HG03139 (cell line): ENCODE measurements around the gene TRIAP1.
A peak's percentile ranks its signal among the peaks of the same experiment; 100 is the strongest.
"Not testable (repeated sequence)": the region's sequence is repeated elsewhere in the genome, so short reads cannot be mapped to it uniquely, and the experiment has no call there.

ENCODE experiments used
- ATAC-seq: cut with Tn5 transposase; IDR thresholded peaks from one replicate; pipeline ENCODE4 v1.9.1; 2021; ENCODE audit not compliant: unreplicated experiment

The TRIAP1 gene

DNA sequence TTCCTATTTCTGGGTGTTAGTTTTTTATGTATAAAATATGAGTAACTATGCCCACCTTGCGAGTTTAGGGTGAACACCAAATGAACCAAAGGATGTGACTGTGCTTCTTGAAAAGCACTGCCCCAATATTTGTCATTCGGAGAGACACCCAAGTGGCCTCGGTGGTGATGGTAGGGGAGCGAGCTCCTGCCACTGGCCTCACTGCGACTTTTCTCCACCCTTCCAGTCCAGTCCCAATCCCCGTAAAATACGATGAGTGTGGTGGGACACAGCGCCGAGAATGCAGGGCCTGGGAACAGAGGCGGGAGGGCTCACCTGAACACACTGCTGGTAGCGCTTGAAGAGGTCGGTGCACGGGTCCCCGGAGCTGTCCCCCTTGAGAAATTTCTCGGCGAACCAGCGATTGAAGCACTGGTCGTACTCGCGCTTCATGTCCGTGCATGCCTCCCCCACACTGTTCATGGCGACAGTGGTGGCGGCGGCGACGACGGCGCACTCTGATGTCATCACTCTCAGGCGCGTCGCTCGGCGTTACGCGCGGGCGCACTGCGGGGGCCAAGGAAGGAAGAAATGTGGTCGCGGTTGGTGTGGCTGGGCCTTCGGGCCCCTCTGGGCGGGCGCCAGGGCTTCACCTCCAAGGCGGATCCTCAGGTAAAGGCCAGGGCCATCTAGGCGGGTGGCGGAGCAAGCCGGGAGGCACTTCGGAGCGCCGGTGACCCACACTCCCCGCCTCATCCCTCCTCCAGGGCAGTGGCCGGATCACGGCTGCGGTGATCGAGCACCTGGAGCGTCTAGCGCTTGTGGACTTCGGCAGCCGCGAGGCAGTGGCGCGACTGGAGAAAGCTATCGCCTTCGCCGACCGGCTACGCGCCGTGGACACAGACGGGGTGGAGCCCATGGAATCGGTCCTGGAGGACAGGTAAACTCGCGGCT is at the start of gene TRIAP1, which contains the start of gene GATC:
TSS of gene TRIAP1 (minus strand) at position 474 of the 933 bp plus-strand sequence. CDS start at position 462, 12 bp downstream.
TSS of gene GATC (plus strand) at position 534 of the 933 bp plus-strand sequence. CDS start at position 571, 37 bp downstream.
- peak; percentile 87 for ATAC-seq

DNA sequence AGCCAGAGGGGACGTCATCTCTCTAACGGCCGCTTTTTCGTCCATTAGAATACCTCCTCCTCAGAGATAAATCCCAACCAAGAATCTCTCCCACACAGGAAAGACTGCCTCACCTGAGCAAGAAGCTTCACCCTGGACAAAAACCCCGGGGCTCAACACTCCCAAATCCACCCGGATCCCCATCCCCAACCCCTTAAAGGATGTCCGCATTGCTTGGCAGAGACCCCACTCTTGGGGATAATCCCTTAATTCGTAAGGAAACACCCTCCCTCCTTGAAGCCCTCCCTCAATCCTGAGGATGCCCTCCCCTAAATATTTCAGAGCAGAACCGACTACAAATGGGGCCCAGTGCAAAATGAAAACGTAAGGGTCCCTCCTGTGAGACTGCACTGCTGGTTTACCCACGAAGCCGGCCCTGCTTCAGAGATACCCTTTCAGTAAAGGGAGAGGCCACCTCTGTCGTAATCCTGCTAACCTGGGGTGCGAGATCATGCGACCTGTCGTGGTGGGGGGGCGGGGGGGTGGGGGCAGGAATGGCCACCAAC is 49.1 kb upstream of the TRIAP1 start:
- no peak for ATAC-seq

DNA sequence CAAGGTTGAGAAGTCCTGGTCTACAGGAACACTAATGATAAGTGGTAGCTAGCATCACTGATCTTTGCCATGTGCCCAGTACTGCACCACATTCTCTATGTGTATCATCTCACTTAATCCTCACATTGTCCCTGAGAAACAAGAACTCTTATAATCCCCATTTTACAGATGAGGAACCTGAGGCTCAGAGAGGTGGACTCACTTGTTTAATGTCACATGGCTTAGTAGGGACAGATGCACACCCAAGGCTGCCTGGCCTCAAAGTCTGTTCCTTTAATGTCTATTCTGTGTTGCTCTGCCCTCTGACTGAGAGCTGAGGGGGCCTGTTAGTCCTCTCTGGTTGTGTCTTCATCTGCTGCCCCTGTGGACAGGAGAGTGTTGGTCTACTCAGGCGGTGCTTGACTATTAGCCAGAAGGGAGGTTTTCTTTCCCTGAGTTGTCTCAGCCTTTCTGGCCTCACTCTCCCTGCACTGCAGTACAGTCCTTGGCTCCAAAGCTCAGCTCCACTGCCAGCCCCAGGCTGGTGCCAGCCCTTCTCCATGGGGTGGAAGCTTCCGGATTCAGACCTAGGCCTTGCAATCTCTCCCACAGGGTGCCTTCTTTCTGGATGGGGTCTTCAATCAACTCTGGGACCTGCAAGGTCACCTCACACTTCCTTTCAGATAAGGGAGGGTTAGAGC is 44.8 kb upstream of the TRIAP1 start:
- no peak for ATAC-seq

DNA sequence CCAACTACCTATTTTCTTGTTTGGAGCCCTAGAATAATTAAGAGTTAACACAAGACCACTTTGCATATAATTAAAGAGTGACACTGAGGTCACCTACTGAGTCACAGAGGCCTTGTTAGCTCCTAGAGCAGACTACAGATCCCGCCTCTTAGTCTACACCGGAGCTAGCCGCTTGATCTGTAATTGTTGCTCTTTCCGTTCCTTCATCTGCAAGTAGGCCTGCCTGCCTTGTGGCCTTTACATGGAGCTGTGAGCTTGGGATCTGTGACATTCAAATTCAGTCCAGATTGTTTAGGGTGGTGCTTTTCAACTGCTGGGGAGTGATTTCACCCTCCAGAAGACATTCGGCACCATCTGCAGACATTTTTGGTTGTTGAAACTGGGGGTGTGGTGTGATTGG is 44.1 kb upstream of the TRIAP1 start:
- no peak for ATAC-seq

DNA sequence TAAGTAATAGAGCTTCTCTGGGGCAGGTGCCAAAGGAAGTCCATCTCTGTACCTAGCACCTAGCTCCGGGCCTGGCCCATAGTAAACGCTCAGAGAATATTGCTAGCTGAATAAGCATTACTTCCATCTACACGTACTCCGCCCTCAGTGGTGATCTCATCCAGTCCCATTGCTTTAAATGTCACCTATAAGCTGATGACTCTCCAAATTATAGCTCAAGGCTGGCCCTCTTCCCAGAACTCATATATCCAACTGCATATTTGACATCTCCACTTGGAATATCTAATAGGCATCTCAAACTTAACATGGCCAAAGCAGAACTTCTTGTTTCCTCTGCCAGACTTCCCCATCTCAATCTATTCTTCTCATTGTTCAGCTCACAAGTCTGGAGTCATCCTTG is 42.8 kb upstream of the TRIAP1 start:
- no peak for ATAC-seq

DNA sequence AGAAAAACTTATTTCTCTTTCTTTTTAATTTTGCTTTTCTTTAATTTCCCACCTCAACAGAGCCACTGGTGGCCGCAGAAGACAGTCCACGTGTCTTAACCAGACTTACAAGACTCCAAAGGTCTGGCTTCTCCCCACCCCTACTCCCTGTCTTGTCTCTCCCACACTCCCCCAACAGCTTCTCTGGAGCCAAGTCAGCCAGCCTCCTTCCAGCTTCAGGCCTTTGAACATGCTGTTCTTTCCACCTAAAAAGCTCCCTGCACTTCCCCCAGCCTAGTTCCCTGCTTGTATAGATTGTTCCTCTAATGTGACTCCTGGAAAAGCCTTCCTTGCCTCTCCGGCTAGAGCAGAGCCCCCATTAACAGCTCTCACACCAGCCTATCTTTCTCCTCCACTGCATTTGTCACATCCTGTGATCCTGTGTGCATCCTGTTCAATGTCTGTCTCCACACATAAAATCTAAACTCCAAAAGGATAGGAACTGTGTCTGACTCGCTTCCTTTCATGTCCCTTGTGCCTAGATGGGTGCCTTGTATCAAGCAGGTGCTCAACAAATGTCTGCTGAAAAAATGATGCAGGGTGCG is 42.0 kb upstream of the TRIAP1 start:
- no peak for ATAC-seq

DNA sequence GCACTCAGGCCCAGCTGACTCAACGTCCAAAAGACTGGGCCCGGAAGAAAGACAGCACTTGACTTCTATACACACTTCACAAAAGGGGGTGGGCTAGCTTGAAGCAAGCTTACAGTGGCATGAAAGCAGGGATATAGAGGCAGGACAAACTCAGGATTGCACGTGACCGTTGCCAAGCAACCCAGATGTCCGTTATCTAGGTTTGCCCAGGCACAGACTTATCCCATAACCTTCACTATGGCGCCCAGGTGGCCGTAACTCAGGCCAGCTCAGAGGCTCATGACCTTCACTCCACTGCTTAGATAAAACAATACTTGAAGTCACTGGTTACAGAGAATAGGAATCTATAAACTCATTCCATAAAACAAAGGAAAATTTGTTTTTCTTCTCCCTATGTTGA is 41.4 kb upstream of the TRIAP1 start:
- ATAC-seq: not testable (repeated sequence)

DNA sequence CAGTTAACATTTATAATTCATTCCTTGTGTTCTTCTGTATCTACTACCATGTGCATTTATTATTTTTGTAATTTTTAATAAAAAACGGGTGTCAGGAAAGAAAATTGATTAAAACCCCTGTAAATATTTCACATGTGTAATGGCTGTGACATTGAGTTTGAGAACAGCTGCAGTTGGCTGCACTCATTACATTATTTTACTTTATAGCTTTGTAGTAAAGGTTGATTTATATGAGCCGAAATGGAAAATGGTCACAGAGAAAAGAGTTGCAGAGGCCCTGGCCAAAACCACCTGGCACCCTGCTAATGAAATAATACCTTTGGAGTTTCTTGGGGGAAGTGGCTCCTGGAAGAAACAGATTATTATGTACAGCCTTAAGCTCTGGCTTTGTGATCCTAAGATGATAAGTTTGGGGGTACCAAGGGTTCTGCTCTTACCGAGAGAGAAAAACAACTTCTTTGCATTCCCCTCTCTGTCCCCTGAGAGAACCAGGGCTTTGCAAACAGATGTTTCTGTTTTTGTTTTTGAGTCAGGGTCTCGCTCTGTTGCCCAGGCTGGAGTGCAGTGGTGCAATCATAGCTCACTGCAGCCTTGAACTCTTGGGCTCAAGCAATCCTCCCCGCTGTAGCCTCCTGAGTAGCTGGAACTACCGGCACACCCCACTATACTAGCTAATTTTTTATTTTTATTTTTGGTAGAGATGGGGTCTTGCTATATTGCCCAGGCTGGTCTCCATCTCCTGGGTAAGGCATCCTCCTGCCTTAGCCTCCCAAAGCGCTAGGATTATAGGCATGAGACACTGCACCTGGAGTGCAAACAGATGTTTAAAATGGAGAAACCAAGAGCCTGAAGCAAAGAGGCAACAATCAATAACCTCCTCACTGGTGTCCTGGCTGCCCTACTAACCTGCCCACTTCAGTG is 40.0 kb upstream of the TRIAP1 start:
- no peak for ATAC-seq

DNA sequence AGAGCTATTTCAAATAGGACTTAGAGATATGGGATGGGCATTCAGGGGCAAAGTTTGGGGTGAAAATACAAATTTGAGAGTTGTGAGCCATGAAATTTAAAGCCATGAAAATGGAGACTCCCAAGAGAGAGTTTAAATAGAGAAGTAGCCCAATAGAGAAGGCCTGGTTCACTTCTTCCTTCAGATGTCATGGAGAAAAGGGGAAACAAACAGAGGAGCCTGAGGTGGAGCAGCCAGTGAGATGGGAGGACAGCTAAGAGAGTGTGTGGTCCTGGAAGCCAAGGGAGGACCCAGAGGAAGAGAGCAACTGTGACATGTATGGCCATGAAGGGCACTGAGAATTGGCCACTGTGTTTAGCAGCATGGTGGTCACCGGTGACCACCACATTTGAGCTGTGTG is 37.4 kb upstream of the TRIAP1 start:
- ATAC-seq: no peak

DNA sequence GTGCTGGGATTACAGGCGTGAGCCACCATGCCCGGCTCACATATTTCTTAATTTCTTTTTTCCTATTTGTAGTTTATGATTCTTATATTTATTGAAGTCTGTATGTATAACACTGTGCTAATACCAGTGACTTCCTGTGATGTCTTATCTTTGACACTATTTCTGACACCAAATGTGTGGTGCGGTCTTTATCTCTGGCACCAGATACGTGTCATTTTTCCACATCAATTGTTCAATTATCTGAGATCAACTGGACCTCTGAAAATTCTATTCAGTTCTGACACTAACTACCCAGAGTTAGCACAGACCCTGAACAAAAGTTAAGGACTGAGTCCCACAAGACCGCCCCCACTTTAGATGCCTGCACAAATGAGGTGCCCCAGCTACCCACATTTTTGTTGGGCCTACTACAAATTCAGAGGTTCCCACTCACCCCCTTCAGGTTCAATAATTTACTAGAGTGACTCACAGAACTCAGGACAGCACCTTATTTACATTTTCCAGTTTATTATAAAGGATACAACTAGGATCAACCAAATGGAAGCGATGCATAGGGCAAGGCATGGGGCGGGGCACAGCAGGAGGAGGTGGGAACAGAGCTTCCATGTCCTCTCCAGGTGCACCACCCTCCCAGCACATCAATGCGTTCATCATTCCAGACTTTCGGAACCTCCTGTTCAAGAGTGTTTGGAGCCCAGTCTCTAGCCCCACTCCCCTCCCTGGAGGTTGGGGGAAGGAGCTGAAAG is 35.0 kb upstream of the TRIAP1 start:
- no peak for ATAC-seq

DNA sequence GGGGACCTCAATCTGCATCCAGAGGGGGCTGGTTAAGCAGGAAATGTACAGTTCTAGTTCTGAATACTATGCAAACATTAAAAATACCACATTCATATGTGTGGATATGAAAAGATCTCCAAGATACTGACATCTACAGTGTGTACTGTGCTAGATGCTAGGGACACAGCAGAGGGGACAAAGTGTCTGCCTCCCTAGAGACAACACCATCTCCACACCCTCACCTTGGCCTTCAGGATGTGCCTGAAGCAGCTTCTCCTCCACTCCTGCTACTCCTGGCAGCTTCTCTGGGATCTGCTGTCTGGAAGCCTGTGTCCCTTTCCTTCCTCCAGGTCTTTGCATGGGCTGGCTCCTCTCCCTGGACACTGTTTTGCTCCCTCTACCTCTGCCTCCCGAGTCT is 34.0 kb upstream of the TRIAP1 start:
- no peak for ATAC-seq

DNA sequence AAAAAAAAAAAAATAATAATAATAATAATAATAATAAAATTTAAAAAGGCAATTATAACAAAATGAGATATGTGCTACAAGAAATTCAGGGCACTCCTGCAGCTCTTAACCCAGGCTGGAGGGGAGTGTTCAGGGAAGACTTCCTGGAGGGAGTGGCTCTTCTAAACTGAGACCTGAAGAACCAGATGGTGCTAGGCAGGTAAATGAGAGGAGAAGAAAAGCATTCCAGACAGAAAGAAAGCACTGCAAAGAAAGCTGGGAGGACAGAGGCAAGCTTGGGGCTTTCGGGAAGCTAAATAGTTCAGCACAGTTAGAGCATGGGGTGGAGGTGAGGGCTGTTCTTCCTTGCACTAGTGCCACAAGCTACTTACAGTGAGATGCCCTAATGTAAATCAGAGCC is 33.3 kb upstream of the TRIAP1 start:
- ATAC-seq: no peak

DNA sequence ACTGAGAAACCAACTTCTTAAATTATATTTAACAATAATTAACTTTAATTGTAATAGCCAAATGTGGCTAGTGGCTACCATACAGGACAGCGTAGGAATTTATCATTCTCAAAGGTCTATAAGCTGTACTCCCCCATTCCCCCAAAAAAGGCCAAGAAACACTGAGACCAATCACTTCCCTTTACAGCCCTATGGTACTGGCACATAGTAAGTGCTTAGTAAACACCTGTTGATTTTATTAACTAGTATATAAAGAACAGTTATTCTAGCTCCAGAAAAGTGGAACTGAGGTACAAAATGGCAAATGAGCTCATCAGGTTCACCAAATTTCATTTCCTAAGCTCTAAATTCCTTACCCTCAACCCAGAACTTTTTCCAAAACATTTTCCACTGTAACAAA is 29.5 kb upstream of the TRIAP1 start:
- no peak for ATAC-seq

DNA sequence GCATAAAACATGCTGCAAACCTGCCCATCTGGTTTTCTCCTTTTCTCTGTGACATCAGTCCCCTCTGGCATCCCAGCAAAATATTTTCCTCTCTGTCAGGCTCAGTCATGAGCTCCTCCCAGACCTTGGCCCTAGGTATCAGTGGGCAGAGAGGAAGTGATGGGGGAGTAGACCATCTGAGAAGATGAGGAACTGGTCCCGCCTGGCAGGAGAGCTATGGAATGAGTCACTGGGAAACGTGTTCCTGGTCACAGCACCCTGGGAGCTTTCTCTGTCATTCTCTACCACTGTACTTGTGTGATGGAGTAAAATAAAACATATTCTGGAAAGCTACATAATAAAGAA is 28.4 kb upstream of the TRIAP1 start:
- ATAC-seq: no peak

DNA sequence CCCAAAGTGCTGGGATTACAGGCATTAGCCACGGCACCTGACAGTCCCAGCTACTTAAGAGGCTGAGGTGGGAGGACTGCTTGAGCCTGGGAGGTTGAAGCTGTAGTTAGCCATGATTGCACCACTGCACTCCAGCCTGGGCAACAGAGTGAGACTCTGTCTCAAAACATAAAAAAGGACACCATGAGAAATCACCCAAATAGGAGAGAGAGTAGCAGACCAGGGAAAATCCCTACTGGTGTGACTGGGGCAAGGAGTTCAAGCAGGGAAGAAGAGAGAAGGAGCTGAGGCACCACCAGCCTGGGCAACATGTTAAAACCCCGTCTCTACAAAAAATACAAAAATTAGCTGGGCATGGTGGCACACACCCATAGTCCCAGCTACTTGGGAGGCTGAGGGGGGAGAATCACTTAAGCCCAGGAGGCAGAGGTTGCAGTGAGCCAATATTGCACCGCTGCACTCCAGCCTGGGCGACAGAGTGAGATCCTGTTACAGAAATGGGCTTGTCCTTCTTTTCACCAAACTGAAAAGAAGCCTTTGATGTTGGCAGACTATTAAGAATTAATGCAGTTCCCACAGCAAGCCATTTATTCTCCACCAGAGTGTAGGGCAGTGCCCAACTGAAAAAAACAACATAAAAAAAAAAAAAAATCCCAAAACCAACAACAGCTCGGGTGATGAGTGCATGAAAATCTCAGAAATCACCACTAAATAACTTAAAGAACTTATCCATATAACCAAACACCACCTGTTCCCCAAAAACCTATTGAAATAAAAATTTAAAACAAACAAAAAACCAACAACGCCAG is 27.8 kb upstream of the TRIAP1 start:
- no peak for ATAC-seq

DNA sequence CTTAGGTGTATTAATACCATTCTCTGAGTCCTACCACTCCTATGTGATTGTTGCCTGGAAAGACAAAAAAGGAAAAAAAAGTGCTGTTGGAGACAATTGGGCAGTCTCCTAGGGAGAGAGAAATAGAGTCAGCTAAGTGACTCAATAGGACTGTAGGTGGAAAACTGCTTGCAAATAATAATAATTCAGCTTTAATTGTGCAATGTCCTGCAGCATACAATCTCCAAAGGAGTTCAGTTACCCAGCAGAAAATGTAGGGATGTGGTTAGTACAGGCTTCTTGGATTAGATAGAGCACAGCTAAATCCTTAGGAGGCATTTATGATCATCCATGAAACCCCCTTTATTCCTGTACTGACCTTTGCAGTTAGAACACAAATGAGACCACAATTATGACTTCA is 26.3 kb upstream of the TRIAP1 start:
- no peak for ATAC-seq

DNA sequence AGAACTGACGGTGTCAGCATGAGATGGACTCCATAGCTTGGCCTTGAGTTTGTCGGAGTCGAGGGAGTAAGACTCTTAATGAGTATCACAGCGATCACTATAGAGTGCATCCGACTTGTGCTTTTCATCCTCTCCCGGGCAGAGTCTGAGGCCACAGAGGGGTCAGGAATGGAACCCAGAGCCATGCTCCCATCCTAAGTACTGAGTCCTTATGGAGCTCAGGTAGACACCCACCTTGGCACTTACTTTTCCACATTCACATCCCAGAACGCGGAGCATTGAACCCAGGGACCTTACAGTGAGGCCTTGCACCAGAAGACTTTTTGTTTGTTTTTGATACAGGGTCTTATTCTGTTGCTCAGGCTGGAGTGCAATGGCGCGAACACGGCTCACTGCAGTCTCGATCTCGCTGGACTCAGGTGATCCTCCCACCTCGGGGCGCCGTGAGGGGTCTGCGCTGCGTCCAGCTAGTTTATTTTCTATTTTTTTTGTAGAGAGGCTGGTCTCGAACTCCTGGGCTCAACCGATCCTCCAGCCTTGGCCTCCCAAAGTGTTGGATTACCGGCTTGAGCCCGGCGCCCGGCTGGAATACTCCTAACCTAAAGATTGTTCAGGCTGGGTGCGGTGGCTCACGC is 24.1 kb upstream of the TRIAP1 start:
- ATAC-seq: peak; percentile 23

DNA sequence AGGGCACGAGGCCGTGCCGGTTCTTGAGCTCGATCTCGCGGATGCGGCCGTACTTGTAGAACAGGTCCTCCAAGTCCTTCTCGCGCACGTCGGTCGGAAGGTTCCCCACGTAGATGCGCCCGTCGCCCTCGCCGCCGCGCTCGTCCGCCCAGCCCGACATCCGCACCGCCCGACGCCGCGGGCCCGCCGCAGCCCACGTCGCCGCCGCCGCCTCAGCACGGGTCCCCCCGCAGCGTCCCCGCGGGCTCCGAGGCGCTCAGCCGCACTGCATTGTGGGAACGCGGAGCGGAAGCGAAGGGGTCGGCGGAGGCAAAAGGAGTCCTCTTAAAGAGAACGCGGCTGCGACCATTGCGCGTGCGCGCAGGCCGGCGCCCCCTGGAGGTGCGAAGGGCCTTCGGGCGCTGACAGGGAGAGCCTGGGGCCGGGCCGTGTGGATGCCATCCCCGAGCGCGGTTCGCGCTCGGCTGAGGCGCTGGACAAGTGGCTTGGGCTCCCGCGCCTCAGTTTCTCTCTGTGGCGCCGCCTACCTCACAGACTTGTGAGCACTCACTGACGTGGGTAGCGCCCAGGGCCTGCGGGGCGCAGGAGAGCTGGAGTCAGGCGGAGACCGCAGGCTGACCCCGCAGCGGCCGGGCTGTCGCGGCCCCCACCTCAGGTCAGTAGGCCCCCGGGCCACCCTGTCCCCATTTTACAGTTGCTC is 23.4 kb upstream of the TRIAP1 start, which contains the start of gene SRSF9:
TSS of gene SRSF9 (minus strand) at position 299 of the 700 bp plus-strand sequence. CDS start at position 160, 139 bp downstream.
- peak; percentile 80 for ATAC-seq
